CD4-positive, alpha-beta T cell (primary cell): ENCODE results near the gene ZNF280D. TPM values are rescaled to one million over a fixed set of nuclear protein-coding genes. Genes with fewer than 3 reads are reported as not detected.

Experiments used
- ATAC-seq: fragments of 200-7000 bp; cut with Tn5 transposase; one replicate; pipeline ENCODE4 v1.10.0; 2022; ENCODE audit warnings: mild to moderate bottlenecking; ENCODE audit not compliant: poor library complexity
- CTCF ChIA-PET: fragments of 350-600 bp; sonication (Branson Sonifier 250); formaldehyde crosslinking; loops from one replicate; lab custom pipeline; 2021; ENCODE audit warnings: antibody characterized with exemption, inconsistent platforms; lab: Charles Lee
- POLR2A ChIA-PET: fragments of 350-600 bp; sonication (Branson Sonifier 250); formaldehyde crosslinking; loops from one replicate; lab custom pipeline; 2021; ENCODE audit warnings: antibody characterized with exemption, inconsistent platforms; lab: Charles Lee
- DNase-seq, 14 experiments: peaks; one replicate each; pipeline ENCODE4 v3.0.0-alpha.2; 2013 to 2020; ENCODE audit warnings: mixed read lengths in 2 of 14
- H3K27ac ChIP-seq, 2 donors: one replicate each; pipeline versions ENCODE4 v1.5.1 to v1.7.0; 2013; ENCODE audit warnings: low read length in 2 of 2, low read depth in 1 of 2, mild to moderate bottlenecking in 1 of 2
- H3K27me3 ChIP-seq, 2 experiments: 1 replicate in 1 of 2; 2 replicates in 1 of 2; pipeline versions ENCODE4 v1.6.1 to v1.7.0; 2013; ENCODE audit warnings: low read length in 2 of 2, control low read depth in 1 of 2, mild to moderate bottlenecking in 1 of 2, moderate library complexity in 1 of 2; ENCODE audit not compliant: insufficient read depth in 2 of 2, control insufficient read depth in 1 of 2
- H3K36me3 ChIP-seq: one replicate; pipeline ENCODE4 v1.6.1; 2013; ENCODE audit warnings: low read length, control low read depth; ENCODE audit not compliant: insufficient read depth
- H3K4me1 ChIP-seq: one replicate; pipeline ENCODE4 v1.6.1; 2013; ENCODE audit warnings: low read length, control low read depth; ENCODE audit not compliant: insufficient read depth
- H3K4me3 ChIP-seq: one replicate; pipeline ENCODE4 v1.5.1; 2013; ENCODE audit warnings: mild to moderate bottlenecking, low read length, moderate library complexity
- H3K9me3 ChIP-seq, 2 experiments: 1 replicate in 1 of 2; 2 replicates in 1 of 2; pipeline versions ENCODE4 v1.6.1 to v1.7.0; 2013; ENCODE audit warnings: low read length in 2 of 2, mild to moderate bottlenecking in 2 of 2, control low read depth in 1 of 2, moderate library complexity in 1 of 2; ENCODE audit not compliant: control insufficient read depth in 1 of 2, insufficient read depth in 1 of 2
- H3K27ac Mint-ChIP-seq: one replicate; pipeline ENCODE4 v1.8.0; 2020; ENCODE audit warnings: mixed read lengths
- H3K27me3 Mint-ChIP-seq: one replicate; pipeline ENCODE4 v1.8.0; 2021; ENCODE audit warnings: mixed read lengths
- H3K36me3 Mint-ChIP-seq: one replicate; pipeline ENCODE4 v1.8.0; 2021; ENCODE audit warnings: low read depth, mixed read lengths
- H3K4me1 Mint-ChIP-seq: one replicate; pipeline ENCODE4 v1.8.0; 2021; ENCODE audit warnings: low read depth, mixed read lengths
- H3K4me3 Mint-ChIP-seq: one replicate; pipeline ENCODE4 v1.8.0; 2020; ENCODE audit warnings: mild to moderate bottlenecking, mixed read lengths
- H3K9me3 Mint-ChIP-seq: one replicate; pipeline ENCODE4 v1.8.0; 2020; ENCODE audit warnings: mixed read lengths
- CTCF ChIP-seq: fragments of 200-600 bp; IDR thresholded peaks from one replicate; pipeline ENCODE4 v1.8.0; 2022; ENCODE audit warnings: antibody characterized with exemption, mild to moderate bottlenecking
- intact Hi-C, 2 experiments: fragments of 100-400 bp; cut with DNase I in 1 of 2; cut with micrococcal nuclease in 1 of 2; formaldehyde crosslinking; loops; one replicate each; pipeline versions ENCODE4 v1.15.1 to v1.9.0; 2023 to 2025; cut with DNase I, micrococcal nuclease
- total RNA-seq, 174 experiments: library from RNA in 2 of 174; stranded (reverse) in 2 of 174; gene quantifications; one replicate each; pipeline ENCODE4 v1.2.3 and lab custom pipeline; 2021 to 2026

The ZNF280D gene
- total RNA-seq, 2 experiments from 2014 or later, result 27.2 to 30.3 TPM

GRCh38 chr15:56667517-56667916 is 65.8 kb downstream of the ZNF280D start:
- no peak for TF ChIP-seq CTCF
- CTCF ChIA-PET, result interaction anchor here (1.3 kb wide), 1 partner anchor 13 kb away, joined by 3 read pairs; no protein-coding TSS in a partner anchor
- H3K4me3 Mint-ChIP-seq, result no peak overlapping the region
- H3K27ac ChIP-seq, result no peak overlapping the region
- H3K27me3 Mint-ChIP-seq, result no peaks in the 10 kb centered on the region
- POLR2A ChIA-PET, result no interaction called here
- ATAC-seq, result no peak
- H3K9me3 Mint-ChIP-seq, result no peaks in the 10 kb centered on the region
- H3K27me3 ChIP-seq, result no peaks in the 10 kb centered on the region
- no peaks in the 10 kb centered on the region for H3K9me3 ChIP-seq
- H3K4me1 ChIP-seq, result no peaks in the 10 kb centered on the region
- no peak overlapping the region for H3K4me3 ChIP-seq
- H3K36me3 ChIP-seq, result peaks cover 41% of the 10 kb centered on the region
- no peaks in the 10 kb centered on the region for H3K4me1 Mint-ChIP-seq
- peaks cover 82% of the 10 kb centered on the region for H3K36me3 Mint-ChIP-seq
- DNase-seq, result no peak
- intact Hi-C loops, result no loop called here
- no peak overlapping the region for H3K27ac Mint-ChIP-seq

DNA sequence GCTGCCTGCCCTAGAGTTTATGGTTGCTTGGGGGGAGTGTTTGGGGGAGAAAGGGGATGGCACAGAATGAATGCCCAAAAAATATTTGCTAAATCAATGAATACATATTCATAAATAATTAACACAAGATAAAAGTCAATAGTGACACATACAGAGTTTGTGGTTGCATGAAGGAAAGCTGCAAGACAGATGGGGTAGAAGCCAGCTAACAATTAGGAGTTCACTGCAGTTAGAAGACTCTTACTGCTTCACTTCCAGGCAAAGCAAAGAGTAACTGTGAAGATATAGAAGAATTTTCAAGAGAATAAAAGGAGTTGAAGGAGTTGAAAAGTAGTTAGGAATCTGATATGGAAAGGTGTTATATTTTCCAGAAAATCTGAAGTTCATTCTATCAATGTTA is 72.4 kb downstream of the ZNF280D start:
- H3K27me3 Mint-ChIP-seq, result no peaks in the 10 kb centered on the region
- no peaks in the 10 kb centered on the region for H3K27me3 ChIP-seq
- no peaks in the 10 kb centered on the region for H3K9me3 Mint-ChIP-seq
- intact Hi-C loops, result no loop called here
- H3K27ac Mint-ChIP-seq, result no peak overlapping the region
- H3K4me3 ChIP-seq, result no peak overlapping the region
- H3K36me3 Mint-ChIP-seq, result peaks cover 91% of the 10 kb centered on the region
- POLR2A ChIA-PET, result interaction anchor here (1.0 kb wide), 1 partner anchor 15 kb away, joined by 3 read pairs; no protein-coding TSS in a partner anchor
- no peaks in the 10 kb centered on the region for H3K4me1 Mint-ChIP-seq
- CTCF ChIA-PET, result interaction anchor here (0.6 kb wide), 1 partner anchor 1172 kb away, joined by 3 read pairs; no protein-coding TSS in a partner anchor
- no peaks in the 10 kb centered on the region for H3K9me3 ChIP-seq
- ATAC-seq, result no peak
- no peak overlapping the region for H3K4me3 Mint-ChIP-seq
- TF ChIP-seq CTCF, result no peak
- DNase-seq, result no peak
- peaks cover 30% of the 10 kb centered on the region for H3K36me3 ChIP-seq
- no peak overlapping the region for H3K27ac ChIP-seq
- no peaks in the 10 kb centered on the region for H3K4me1 ChIP-seq

DNA sequence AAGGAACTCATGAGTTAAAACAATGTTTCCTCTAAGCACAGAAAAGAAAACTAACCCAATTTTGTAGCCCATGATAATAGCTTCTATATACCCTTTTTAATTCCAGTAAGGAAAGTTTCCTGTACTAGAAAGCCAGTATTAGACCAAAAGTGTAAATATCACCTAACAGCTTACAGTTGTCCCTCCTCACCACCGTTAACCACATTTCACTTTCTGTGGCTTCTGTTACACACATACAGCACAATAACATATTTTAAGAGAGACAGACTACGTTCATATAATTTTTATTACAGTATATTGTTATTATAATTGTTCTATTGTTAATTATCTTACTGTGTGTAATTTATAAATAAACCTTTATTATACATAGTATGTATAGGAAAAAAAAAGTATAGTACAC is 74.1 kb downstream of the ZNF280D start:
- Histone ChIP-seq H3K27me3 (no peaks in the 10 kb centered on the region), H3K4me1 (no peaks in the 10 kb centered on the region), H3K36me3 (peaks cover 20% of the 10 kb centered on the region), H3K9me3 (no peaks in the 10 kb centered on the region), H3K27ac (no peak overlapping the region), H3K4me3 (no peak overlapping the region)
- Mint-ChIP-seq H3K9me3 (no peaks in the 10 kb centered on the region), H3K4me1 (no peaks in the 10 kb centered on the region), H3K36me3 (peaks cover 84% of the 10 kb centered on the region), H3K27ac (no peak overlapping the region), H3K4me3 (no peak overlapping the region), H3K27me3 (no peaks in the 10 kb centered on the region)
- ATAC-seq (no peak), DNase-seq (peak in 1 of 14 experiments; percentile 1)
- TF ChIP-seq CTCF, result no peak
- ChIA-PET POLR2A (no interaction called here), CTCF (no interaction called here)
- intact Hi-C loops, result no loop called here
